SU-DHL-6 (cell line): ENCODE data around the gene EIF2B5.
"Not testable (repeated sequence)": the region's sequence is repeated elsewhere in the genome, so short reads cannot be mapped to it uniquely, and the experiment has no call there.

Source experiments
- H2AFZ ChIP-seq: fragments of 200-600 bp; sonication (generic); 2 replicates; pipeline ENCODE4 v1.6.1; 2014; ENCODE audit warnings: low read depth, mild to moderate bottlenecking, moderate library complexity, mixed read lengths, antibody characterized with exemption, low read length; ENCODE audit not compliant: severe bottlenecking
- H3F3A ChIP-seq: fragments of 200-600 bp; shearing (Covaris generic); 2 replicates; pipeline ENCODE4 v1.6.0; 2016; ENCODE audit warnings: antibody characterized with exemption, mild to moderate bottlenecking; ENCODE audit not compliant: insufficient read depth
- H3K27ac ChIP-seq: fragments of 200-600 bp; sonication (generic); 2 replicates; pipeline ENCODE4 v1.5.1; 2016; ENCODE audit warnings: low read depth, mild to moderate bottlenecking, low read length, moderate library complexity, mixed read lengths
- H3K27me3 ChIP-seq: fragments of 200-600 bp; sonication (generic), shearing (Covaris generic); 2 replicates; pipeline ENCODE4 v1.6.0; 2014; ENCODE audit warnings: mild to moderate bottlenecking, low read length
- H3K36me3 ChIP-seq: fragments of 200-600 bp; sonication (generic); 2 replicates; pipeline ENCODE4 v1.6.1; 2014; ENCODE audit warnings: mild to moderate bottlenecking, low read length, mixed read lengths
- H3K4me2 ChIP-seq: fragments of 300-600, 200-600 bp; shearing (Covaris generic), sonication (generic); 2 replicates; pipeline ENCODE4 v1.6.0; 2014; ENCODE audit warnings: low read length, low read depth, mild to moderate bottlenecking; ENCODE audit not compliant: poor library complexity, severe bottlenecking
- H3K4me3 ChIP-seq: fragments of 200-600 bp; sonication (generic); 2 replicates; pipeline ENCODE4 v1.5.1; 2014; ENCODE audit warnings: antibody characterized with exemption, low read length, mild to moderate bottlenecking, mixed read lengths; ENCODE audit not compliant: insufficient read depth, poor library complexity, severe bottlenecking
- H3K79me2 ChIP-seq: fragments of 200-600 bp; sonication (generic); 2 replicates; pipeline ENCODE4 v1.6.1; 2014; ENCODE audit warnings: mild to moderate bottlenecking, low read length, moderate library complexity; ENCODE audit not compliant: insufficient read depth
- H3K9ac ChIP-seq: fragments of 200-600 bp; sonication (generic); 2 replicates; pipeline ENCODE4 v1.7.0; 2014; ENCODE audit warnings: mild to moderate bottlenecking, low read length
- H3K9me2 ChIP-seq: fragments of 200-600 bp; sonication (generic); replicated peaks from 2 replicates; pipeline ENCODE4 v1.6.1; 2014; ENCODE audit warnings: low read length; ENCODE audit not compliant: insufficient read depth
- H3K9me3 ChIP-seq: fragments of 200-600 bp; sonication (generic); 2 replicates; pipeline ENCODE4 v1.6.1; 2014; ENCODE audit warnings: low read length, mixed read lengths; ENCODE audit not compliant: insufficient read depth
- H4K20me1 ChIP-seq: fragments of 200-600 bp; sonication (generic); 2 replicates; pipeline ENCODE4 v1.6.1; 2014; ENCODE audit warnings: low read depth, mild to moderate bottlenecking, antibody characterized with exemption, low read length, moderate library complexity, mixed read lengths
- CTCF ChIP-seq: fragments of 200-600 bp; sonication (generic); IDR thresholded peaks from one replicate; pipeline ENCODE4 v1.5.1; 2017; ENCODE audit warnings: antibody characterized with exemption, mild to moderate bottlenecking, low read length, moderate library complexity; ENCODE audit not compliant: insufficient read depth, poor library complexity, severe bottlenecking
- EZH2phosphoT487 ChIP-seq: fragments of 200-600 bp; sonication (generic), shearing (Covaris generic); conservative IDR thresholded peaks from 2 replicates; pipeline ENCODE4 v1.6.1; 2018; ENCODE audit warnings: mild to moderate bottlenecking, antibody characterized with exemption, low read length, moderate library complexity, mixed read lengths

The EIF2B5 gene

GRCh38 chr3:184110316-184110725, 24.8 kb upstream of the EIF2B5 start:
- H3K27me3 ChIP-seq, result no peaks in the 10 kb centered on the region
- no peak for TF ChIP-seq CTCF
- TF ChIP-seq EZH2phosphoT487, result no peak
- H3K79me2 ChIP-seq, result no peaks in the 10 kb centered on the region
- H2AFZ ChIP-seq, result no peak overlapping the region
- no peaks in the 10 kb centered on the region for H3K9me2 ChIP-seq
- H3K4me3 ChIP-seq, result no peak overlapping the region
- no peaks in the 10 kb centered on the region for H3F3A ChIP-seq
- no peaks in the 10 kb centered on the region for H4K20me1 ChIP-seq
- H3K27ac ChIP-seq, result no peak overlapping the region
- no peaks in the 10 kb centered on the region for H3K9me3 ChIP-seq
- H3K9ac ChIP-seq, result no peak overlapping the region
- no peaks in the 10 kb centered on the region for H3K36me3 ChIP-seq
- H3K4me2 ChIP-seq, result no peak overlapping the region

DNA sequence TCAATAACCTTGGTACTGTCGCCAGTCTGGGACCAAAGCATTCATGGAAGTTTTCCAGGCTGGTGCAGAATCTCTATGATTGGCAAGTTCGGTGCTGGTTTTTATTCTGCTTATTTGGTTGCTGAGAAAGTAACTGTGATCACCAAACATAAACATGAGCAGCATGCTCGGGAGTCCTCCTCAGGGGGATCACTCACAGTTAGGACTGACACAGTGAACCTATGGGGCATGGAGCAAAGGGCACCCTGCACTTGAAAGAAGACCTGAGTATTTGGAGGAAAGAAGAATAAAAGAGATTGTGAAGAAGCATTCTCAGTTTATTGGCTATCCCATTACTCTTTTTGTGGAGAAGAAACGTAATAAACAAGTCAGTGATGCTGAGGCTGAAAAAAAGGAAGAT, 19.1 kb upstream of the EIF2B5 start:
- no peak overlapping the region for H3K27ac ChIP-seq
- no peaks in the 10 kb centered on the region for H3K36me3 ChIP-seq
- H3K27me3 ChIP-seq, result no peaks in the 10 kb centered on the region
- H3K79me2 ChIP-seq, result no peaks in the 10 kb centered on the region
- no peak overlapping the region for H3K4me3 ChIP-seq
- H3K4me2 ChIP-seq, result no peak overlapping the region
- H3K9me2 ChIP-seq, result no peaks in the 10 kb centered on the region
- no peak for TF ChIP-seq EZH2phosphoT487
- no peak for TF ChIP-seq CTCF
- no peaks in the 10 kb centered on the region for H3K9me3 ChIP-seq
- H2AFZ ChIP-seq, result no peak overlapping the region
- H3K9ac ChIP-seq, result no peak overlapping the region
- H3F3A ChIP-seq, result no peaks in the 10 kb centered on the region
- no peaks in the 10 kb centered on the region for H4K20me1 ChIP-seq

DNA sequence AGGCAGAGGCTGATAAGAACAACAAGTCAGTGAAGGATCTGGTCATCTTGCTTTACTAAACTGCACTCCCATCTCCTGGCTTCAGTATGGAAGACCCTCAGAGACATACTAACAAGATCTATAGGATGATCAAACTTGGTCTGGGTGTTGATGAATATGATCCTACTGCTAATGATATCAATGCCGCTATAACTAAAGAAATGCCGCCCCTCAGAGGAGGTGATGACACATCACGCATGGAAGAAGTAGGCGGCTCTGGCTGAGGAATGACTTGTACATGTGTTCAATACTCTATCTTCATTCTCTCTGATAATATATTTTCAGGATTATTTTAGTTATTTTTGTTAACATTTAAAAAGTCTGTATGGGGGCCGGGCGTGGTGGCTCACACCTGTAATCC, 17.5 kb upstream of the EIF2B5 start:
- Histone ChIP-seq H3K9ac (no peak overlapping the region), H3K79me2 (no peaks in the 10 kb centered on the region), H3K27ac (no peak overlapping the region), H3F3A (no peaks in the 10 kb centered on the region), H4K20me1 (no peaks in the 10 kb centered on the region), H3K36me3 (no peaks in the 10 kb centered on the region), H3K9me3 (no peaks in the 10 kb centered on the region), H3K27me3 (no peaks in the 10 kb centered on the region), H3K9me2 (no peaks in the 10 kb centered on the region), H2AFZ (no peak overlapping the region), H3K4me3 (no peak overlapping the region), H3K4me2 (no peak overlapping the region)
- TF ChIP-seq EZH2phosphoT487 (no peak), CTCF (no peak)

DNA sequence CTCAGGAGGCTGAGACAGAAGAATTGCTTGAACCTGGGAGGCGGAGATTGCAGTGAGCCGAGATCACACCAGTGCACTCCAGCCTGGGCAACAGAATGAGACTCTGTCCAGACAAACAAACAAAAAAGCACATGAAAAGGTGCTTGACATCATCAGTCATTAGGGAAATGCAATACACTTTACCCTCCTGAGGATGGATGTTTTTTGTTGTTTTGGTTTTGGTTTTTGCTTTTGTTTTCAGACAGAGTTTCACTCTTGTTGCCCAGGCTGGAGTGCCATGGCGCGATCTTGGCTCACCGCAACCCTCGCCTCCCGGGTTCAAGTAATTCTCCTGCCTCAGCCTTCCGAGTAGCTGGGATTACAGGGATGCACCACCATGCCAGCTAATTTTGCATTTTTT, 14.1 kb upstream of the EIF2B5 start:
- not testable (repeated sequence) for H3K79me2 ChIP-seq, H3F3A ChIP-seq, H3K4me3 ChIP-seq, H2AFZ ChIP-seq, H3K27ac ChIP-seq, H3K9ac ChIP-seq, H4K20me1 ChIP-seq, H3K4me2 ChIP-seq, H3K27me3 ChIP-seq, H3K9me3 ChIP-seq, H3K36me3 ChIP-seq, H3K9me2 ChIP-seq
